ENCODE data around the gene FNIP1.
"Not testable (repeated sequence)": the region's sequence is repeated elsewhere in the genome, so short reads cannot be mapped to it uniquely, and the experiment has no call there.

FNIP1 gene

DNA sequence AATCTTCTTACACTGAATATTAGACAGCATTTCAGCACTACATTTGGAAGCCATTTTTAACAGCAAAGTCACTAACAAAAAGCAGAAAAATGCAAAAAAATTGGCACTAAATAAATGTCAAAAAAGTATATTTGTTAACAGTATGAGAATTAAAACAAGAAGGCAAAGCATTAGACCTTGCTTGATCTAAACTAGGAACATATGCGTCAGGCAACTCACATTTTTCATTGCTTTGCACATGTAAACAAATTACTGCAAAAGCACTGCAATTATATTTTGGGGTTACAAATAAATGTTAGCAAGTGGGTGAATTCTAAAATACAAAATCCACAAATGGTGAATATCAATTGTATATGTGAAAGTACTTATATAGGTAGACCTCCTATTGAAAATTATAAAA, 112.8 kb downstream of the FNIP1 start:
- no peak for DNase-seq (ENCODE audit: low read depth)

DNA sequence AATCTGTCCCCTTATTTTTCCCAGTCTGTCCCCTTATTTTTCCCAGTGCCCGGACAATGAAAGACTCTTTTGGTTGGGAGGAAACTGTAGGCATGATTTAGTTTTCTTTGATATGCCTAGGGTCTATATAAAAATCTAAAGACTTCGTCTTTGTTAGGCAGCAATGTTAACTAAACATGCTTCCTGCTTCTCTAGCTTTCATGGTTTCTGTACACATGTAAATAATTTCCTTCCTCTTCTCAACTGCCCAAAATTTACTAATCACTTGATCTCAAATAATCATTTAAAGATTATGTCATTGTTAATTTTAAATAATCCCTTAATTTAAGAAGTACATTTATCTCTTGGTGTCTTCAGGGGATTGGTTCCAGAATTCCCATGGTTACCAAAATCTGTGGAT, 114.0 kb downstream of the FNIP1 start:
- DNase-seq (ENCODE audit: low read depth), result no peak

DNA sequence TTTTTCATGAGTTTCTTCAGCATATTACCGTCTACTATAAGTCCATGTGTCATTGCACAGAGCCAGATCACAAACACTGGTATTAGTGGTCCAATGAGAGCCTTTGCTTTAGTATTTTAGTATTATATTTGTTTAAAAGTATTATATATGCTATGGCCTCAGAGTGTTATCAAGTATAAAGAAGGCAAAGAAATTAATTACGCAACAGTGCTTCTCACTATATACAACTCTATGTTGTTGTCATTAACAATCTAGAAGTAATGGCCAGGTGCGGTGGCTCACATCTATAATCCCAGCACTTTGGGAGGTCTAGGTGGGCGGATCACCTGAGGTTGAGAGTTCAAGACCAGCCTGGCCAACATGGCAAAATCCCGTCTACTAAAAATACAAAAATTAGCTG, 114.6 kb downstream of the FNIP1 start:
- no peak for DNase-seq (ENCODE audit: low read depth)

DNA sequence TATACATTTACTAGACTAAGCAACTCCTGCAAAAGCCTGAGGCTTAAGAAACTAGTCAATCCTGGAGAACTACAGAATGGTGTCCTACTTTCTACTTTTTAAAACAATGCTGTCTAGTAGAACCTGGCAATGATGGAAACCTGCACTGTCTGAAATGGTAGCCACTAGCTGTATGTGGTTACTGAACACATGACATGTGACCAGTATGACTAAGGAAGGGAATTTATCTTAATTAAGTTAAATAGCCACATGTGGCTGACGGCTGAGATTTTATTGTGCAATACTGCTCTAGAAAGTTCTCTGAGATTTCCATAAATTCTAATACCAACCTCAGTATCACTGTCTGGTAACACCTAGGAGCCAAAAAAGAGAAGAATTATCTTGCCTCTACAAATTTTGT, 116.9 kb downstream of the FNIP1 start:
- DNase-seq (ENCODE audit: low read depth), result no peak

- DNase-seq (ENCODE audit: low read depth), result not testable (repeated sequence)
These were observed 118.5 kb downstream of the FNIP1 start for GRCh38 chr5:131678273-131678672.

- no peak for DNase-seq (ENCODE audit: low read depth)
These were observed 119.7 kb downstream of the FNIP1 start for GRCh38 chr5:131677115-131677514.

DNA sequence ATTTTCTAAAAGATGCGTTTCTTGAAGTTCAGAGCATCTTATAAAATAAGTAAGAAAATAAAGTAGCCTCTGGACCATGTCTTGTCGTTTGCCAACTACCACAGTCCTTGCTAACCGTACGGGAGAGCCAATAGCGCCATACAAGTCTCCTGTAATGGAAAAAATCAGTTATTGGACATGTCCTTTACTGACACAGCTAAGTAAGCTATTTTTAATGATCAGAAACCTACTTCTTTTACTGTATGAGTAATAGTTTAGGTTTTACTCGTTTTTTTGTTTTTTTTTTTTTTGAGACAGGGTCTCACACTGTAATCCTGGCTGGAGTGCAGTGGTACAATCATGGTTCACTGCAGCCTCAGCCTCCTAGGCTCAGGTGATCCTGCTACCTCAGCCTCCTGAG, 124.0 kb downstream of the FNIP1 start:
- DNase-seq (ENCODE audit: low read depth), result no peak

DNA sequence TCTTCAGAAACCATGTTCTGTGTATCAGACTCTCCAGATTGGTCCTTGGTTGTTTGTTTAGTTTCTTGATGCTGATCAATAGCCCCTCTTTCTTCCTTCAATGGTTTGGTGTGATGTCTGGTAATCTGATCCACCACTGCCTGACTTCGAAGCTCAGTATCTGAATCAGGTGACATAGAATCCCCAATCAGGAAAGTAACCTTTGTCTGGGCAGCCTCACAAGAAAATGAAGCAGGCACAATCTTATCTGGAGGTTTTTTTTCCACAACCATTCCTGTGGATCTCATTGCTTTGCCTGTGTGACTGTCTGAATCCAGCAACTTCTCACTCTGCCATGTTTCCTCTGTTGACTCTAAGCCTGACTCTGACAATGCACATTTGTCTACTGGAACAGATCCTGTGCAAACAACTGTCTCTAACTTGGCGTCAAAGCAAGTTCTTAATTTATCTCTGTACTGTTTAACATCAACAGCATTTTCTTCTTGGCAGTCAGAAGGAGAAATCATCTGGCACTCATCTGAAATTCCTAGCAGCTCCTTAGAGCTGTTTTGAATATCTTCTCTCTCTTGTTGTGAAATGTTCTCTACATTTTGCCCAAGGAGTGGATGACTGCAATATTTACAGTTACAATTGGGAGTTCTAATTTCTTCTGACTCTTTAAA, 124.7 kb downstream of the FNIP1 start:
- DNase-seq (ENCODE audit: low read depth), result no peak

- DNase-seq (ENCODE audit: low read depth), result no peak
These were observed 125.4 kb downstream of the FNIP1 start for GRCh38 chr5:131671409-131671808.

GRCh38 chr5:131664929-131665328, 131.9 kb downstream of the FNIP1 start:
- no peak for DNase-seq (ENCODE audit: low read depth)

DNA sequence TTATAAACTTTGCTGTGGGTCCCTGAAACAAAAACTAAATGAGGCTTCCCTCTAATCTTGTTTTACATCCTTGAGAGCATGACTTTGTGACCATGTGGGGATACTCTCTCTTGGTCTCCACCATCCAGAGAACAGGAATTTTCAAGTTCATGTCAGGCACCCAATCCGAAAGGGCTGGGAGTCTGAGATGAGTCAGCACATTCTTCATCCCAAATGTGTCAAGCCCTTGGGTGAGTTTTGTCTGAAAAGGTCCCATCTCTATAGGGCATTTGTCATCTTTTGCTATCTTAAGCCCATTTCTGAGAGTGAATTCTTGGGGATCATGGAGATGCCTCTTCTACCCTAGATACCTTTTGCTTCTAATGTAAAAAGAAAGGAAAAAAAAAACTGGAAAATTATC, 134.9 kb downstream of the FNIP1 start:
- DNase-seq (ENCODE audit: low read depth), result no peak

DNA sequence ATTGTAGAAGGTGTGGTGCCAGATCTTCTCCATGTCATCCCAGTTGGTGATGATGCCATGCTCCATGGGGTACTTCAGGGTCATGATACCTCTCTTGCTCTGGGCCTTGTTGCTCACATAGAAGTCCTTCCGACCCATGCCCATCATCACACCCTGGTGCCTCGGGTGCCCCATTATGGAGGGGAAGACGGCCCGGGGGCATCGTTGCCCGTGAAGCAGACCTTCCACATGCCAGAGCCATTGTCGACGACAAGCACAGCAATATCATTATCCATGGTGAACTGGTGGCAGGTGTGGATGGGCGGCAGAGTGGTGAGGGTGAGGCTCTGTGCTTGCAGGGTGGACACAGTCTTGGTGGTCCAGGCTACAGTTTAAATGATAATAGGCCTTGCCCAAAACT, 137.0 kb downstream of the FNIP1 start:
- DNase-seq (ENCODE audit: low read depth), result no peak

- no peak for DNase-seq (ENCODE audit: low read depth)
These were observed 137.5 kb downstream of the FNIP1 start for GRCh38 chr5:131659290-131659689.

GRCh38 chr5:131654776-131655175, 142.0 kb downstream of the FNIP1 start:
- DNase-seq (ENCODE audit: low read depth), result no peak

GRCh38 chr5:131654309-131654708, 142.5 kb downstream of the FNIP1 start:
- DNase-seq (ENCODE audit: low read depth), result no peak

DNA sequence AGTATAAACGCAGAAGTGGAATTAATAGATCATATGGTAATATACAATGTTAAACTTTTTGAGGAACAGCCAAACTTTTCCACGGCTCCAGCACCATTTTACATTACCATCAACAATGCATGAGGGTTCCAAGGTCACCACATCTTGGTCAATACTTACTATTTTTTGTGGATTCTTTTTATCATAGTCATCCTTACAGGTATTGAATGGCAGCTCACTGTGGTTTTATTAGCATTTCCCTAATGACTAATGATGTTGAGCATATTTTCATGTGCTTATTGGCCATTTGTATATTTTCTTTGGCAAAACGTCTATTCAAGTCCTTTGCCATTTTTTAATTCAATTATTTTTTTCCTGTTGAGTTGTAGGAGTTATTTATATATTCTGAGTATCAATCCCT, 147.7 kb downstream of the FNIP1 start:
- no peak for DNase-seq (ENCODE audit: low read depth)

DNA sequence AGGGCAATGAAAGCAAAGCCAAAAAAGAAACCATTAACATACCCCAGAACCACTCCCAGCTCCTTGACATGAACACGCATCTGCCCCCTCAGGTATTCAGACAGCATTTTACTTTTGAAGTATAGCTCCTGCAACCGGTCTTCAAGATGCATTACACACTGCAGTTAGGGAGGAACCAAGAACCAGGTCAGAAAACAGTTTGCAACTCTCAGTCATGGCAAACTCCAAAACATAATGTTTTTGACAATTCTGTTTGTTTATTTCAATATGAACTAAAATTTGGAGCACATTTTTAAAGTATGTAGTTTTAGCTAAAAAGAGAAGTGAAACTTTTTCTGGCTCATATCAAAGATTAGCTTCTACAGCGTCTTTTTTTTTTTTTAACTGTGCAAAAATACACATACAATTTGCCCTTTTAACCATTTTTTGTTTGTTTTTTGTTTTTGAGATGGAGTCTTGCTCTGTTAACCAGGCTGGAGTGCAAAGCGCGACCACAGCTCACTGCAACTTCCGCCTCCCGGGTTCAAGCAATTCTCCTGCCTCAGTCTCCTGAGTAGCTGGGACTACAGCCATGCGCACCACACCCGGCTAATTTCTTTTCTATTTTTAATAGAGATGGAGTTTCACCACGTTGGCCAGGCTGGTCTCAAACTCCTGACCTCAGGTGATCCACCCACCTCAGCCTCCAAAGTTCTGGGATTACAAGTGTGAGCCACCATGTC, 149.6 kb downstream of the FNIP1 start:
- no peak for DNase-seq (ENCODE audit: low read depth)

DNA sequence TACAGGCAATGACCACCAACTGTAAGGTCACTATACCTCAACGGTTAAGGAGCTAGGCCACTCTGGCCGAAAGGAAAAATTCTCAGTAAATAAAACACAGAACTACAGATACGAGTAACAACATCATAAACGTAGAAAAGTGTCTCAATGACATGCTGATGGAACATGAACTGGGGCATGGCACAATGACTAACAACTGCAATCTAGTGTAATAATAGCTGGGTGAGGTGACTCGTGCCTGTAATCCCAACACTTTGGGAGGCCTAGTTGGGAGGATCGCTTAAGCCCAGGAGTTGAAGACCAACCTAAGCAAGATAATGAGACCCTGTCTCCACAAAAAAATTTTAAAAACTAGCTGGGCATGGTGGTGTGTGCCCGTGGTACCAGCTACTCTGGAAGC, 152.0 kb downstream of the FNIP1 start:
- no peak for DNase-seq (ENCODE audit: low read depth)

DNA sequence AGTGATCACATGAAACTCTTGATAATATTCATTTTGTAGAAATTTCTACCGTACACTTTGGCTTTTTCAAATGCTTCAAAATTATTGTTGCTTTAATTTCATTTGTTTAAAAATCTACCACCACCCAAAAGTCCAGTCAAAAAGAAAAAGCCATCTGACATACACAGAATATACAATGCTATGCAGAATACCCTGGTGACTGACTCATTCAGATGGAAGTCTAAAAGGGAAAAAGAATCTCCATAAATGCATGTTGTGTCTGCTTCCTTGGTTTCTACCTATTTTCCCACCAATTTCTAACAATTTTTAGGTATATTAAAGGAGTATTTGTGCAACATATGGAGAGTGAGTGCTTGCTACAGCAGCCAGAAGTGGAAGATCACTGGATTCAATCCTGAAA, 152.4 kb downstream of the FNIP1 start:
- DNase-seq (ENCODE audit: low read depth), result no peak

DNA sequence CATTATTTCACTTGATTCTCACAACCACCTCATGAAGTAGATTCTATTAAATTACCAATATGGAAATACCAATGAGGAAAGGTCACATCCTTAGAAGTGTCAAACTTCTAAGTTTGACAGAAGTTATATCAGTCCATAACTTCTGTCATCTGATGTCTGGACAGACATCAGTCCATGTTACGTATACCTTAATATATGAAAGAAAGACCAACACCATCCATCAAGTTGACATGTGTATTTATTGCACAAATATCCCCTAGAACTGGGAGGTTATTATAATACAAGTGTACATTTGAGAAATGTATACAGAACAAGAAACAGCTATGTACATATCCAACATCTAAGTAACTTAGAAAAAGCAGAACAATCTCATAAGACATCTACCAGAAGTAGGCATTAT, 155.3 kb downstream of the FNIP1 start:
- DNase-seq (ENCODE audit: low read depth), result no peak

GRCh38 chr5:131640043-131640856, 156.6 kb downstream of the FNIP1 start:
- peak; percentile 58 for DNase-seq (ENCODE audit: low read depth)

GRCh38 chr5:131639148-131639547, 157.7 kb downstream of the FNIP1 start:
- no peak for DNase-seq (ENCODE audit: low read depth)

- no peak for DNase-seq (ENCODE audit: low read depth)
These were observed 159.1 kb downstream of the FNIP1 start for GRCh38 chr5:131637694-131638093.

Data from stimulated activated CD4-positive, alpha-beta T cell treated with anti-CD3 and anti-CD28 coated beads, Interleukin-2, amount 100 ng/mL, for 4 hours (primary cell).